GM21723 (cell line): ENCODE data around the gene ROR1.
"Not testable (repeated sequence)": the region's sequence is repeated elsewhere in the genome, so short reads cannot be mapped to it uniquely, and the experiment has no call there.

Experiments
- ATAC-seq: cut with Tn5 transposase; IDR thresholded peaks from one replicate; pipeline ENCODE4 v1.9.1; 2021; ENCODE audit warnings: mild to moderate bottlenecking, moderate library complexity; ENCODE audit not compliant: unreplicated experiment

The ROR1 gene

DNA sequence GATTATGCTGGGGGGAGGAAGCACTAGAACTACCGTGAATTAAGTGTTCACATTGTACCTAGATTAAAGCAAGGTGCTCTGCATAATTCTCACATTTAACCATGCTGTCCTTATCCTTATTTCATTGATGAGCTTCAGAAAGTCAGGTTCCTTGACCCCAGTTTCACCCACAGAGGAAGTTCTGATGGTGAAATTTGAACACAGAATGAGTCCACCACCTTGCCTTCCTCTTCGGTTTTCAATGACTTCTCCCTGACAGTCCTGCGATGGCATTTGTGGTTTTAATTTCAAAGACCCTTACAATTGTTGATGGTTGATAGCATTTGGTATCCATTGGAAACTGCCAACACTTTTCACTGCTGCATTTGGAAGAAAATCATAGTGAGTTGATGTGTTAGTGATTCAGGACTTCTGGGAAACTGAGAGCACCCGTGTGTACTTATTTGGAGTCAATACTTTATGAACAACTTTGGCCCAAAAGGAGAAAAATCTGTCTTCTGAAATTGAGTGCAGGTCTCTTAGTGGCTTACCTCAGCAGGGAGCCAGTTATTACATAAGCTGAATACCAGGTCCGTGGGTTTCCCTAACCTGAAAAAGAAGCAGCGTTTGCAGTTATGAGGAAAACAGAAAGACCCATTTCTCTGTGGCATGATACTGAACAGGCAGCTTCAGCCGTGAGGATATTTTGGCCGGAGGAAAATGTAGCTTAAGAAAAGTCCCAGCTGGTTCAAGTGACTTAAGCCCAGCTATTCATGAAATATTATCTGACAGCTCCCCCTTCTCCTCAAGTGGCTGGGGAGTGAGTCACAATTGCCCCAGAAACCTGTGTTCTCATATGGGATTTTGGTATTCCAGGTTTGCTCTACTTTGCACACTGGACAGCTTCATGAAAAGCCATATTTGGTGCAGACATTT lies 47.5 kb downstream of the ROR1 start:
- no peak for ATAC-seq

DNA sequence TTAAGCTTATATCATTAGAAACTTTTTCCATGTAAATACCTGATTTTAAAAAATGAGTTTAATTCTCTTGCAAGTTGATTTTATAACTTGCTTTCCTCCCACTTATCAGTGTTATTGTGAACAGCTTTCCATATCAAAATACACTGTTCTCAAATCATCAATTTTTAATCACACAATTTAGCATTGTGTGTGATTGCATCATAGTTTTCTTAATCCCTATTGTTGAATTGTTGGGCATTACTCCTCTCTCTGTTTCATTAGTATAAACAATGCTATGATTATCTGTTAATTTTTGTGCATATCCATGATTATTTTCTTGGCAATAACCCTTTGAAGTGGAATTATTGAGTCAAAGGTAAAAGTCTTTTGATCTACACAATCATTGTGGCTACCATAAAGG lies 48.7 kb downstream of the ROR1 start:
- no peak for ATAC-seq

DNA sequence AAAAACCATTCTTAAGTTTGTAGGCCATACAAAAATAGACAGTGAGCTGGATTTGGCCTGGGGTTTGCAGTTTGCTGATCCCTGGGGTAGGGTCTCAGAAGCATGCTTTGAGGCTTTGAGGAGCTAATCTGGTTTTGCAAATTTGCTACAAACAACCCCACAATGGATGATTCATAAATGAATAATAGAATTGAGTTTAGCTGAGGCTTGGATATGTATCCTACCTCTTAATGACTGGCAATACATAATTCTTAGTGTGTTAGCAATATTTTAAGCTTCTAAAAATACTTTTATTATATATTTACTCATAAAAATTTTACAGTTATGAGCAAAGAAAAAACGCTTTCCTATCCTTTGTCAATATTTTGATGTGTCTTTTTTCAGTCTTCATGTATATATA lies 50.6 kb downstream of the ROR1 start:
- no peak for ATAC-seq

DNA sequence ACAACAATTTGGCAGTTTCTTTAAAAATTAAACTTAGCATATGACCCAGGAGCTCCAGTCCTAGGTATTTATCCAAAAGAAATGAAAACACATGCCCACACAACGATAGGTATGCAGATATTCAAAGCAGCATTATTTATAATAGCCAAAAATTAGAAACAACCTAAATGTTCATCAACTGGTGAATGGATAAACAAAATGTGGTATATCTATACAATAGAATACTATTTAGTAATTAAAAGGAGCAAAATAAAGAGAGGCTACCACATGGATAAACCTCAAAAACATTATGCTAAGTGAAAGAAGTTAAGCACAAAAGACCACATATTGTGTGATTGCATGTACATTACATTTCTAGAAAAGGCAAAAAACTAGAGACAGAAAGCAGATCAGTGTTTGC lies 51.3 kb downstream of the ROR1 start:
- ATAC-seq, result no peak

DNA sequence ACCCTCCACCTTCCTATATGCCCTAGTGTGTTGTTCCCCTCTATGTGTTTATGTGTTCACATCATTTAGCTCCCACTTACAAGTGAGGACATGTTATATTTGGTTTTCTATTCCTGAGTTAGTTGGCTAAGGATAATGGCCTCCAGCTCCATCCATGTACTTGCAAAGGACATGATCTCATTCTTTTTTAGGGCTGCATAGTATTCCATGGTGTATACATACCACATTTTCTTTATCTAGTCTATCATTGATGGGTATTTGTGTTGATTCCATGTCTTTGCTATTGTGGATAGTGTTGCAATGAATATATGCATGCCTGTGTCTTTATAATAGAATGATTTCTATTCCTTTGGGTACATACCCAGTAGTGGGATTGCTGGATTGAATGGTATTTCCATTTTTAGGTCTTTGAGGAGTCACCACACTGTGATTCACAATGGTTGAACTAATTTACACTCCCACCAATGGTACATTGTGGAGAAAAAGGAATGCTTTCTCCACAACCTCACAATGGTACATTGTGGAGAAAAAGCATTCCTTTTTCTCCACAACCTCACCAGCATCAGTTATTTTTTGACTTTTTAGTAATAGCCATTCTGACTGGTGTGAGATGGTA lies 52.5 kb downstream of the ROR1 start:
- ATAC-seq, result not testable (repeated sequence)

DNA sequence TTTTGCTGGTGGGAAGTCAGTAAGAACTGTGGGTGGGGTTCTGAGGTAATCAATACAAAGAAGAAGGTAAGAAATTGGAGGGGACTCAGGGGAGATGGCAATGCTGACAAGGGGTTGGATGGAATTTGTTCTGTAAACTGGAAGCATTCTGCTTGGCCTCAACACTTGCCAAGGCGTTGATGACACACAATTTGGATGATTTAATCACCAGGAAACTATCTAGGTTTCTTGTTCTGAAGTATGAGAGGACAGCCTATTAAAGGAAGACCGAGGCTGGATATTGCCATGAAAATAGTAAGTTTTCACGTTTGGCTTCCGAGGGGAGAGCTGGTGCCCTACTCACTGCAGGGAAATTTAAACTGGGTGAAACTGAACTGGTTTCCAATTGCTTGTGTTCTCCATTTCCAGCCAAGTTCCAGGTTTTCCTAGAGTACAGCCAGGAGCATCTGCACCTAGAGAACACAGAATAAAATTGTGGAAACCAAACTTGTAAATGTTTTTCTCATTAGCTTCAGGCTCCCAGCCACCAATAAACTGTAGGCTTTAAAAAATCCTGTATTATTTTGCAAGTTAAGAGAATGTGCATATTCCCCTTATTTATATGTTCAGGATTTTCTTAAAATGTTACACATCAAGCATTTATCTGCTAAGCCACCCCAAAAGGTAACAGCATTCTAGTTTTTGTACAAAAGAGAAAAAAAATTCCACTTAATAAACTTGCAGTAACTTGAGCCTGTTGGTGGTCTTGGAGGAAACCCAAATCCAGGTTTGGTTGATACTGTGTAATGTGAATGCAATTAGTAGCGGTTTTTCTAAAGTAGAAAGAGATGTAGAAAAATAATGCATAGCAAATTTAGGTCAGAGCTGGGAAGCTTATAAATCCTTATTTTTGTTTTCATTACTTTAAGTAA lies 53.8 kb downstream of the ROR1 start:
- ATAC-seq, result no peak

DNA sequence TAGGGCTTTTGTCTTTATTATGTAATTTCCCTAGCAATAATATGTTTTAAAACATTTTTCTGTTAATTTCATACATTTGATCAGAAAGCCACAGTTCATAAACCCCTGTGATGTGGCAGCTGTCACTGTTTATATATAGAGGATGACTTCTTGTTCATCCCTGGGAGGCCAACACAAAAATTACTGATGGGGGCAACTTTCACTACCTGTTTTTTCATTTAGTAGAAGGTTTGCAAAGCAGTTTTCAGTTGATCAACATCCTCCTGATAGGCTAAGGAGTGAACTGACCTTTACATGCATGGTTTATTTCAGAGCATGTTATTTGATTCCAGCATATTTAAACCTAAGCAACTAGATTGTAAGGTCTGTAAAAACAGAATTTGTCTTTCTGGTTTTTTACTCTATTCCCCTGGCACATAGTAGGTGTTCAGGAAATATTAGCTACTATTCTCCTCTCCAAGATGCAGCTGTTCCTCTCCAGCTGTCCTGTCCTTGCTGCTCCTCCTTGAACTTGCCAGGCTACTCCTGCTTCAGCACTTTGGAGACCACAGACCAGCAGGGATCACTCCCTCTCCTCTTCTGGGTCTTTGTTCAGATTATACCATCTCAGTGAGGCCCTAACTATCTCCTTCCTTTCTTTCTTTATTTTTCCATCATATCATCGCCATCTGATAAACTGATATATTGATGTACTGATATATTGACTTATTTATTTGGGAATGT lies 54.7 kb downstream of the ROR1 start:
- peak; percentile 95 for ATAC-seq

DNA sequence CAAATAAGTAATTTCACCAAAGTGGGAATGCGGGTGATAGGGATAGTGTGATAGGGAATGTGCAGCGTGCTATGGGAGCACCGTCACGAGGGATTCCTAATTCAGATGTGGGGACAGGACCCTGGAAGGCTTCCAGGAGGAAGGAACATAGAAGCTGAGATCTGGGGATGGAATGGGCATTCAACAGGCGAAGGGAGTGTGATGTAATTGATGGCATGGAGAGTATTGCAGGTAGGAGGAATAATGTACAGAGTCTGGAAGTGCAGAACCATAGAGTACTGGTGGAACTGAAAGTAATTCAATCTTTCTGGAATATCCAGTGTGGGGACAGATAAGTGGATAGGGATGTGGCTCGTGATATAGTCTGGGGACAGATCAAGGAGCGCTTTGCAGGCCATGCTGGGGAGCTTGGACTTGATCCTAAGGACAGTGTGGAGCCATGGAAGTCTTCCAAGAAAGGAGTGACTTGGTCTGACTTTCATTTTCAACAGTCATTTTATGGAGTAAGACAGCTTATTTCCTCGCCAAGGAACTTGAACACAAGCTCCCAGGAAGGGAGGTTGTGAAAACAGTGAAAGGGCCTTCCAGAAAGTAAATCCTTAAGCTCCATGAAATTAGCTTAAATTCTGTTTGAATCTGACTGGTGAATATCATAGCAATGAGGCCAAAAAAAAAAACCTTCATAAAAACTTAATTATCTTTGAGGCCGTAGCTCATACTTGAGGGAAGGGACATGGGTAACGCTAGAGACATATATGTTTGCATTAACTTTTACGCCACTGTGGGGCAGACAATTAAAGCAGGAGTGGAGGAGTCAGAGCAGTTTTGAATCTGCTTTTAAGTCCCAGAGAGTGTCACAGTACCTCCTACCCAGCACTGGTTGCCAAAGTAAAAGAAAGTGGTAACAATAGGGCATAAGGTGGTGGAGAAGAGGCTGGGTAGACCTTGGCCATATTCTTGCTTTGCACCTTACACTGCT lies 55.8 kb downstream of the ROR1 start:
- ATAC-seq, result no peak

DNA sequence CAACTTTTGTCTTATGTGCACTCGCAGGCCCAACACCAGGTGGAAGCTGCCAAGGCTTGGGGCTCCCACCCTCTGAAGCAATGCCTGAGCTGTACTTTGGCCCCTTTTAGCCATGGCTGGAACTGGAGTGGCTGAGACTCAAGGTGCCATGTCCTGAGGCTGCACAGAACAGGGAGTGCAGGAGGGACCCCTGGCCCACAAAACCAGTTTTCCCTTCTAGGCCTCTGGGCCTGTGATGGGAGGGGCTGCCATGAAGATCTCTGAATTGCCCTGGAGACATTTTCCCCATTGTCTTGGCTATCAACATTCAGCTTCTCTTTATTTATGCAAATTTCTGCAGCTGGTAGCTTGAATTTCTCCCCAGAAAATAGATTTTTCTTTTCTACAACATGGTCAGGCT lies 57.6 kb downstream of the ROR1 start:
- no peak for ATAC-seq

DNA sequence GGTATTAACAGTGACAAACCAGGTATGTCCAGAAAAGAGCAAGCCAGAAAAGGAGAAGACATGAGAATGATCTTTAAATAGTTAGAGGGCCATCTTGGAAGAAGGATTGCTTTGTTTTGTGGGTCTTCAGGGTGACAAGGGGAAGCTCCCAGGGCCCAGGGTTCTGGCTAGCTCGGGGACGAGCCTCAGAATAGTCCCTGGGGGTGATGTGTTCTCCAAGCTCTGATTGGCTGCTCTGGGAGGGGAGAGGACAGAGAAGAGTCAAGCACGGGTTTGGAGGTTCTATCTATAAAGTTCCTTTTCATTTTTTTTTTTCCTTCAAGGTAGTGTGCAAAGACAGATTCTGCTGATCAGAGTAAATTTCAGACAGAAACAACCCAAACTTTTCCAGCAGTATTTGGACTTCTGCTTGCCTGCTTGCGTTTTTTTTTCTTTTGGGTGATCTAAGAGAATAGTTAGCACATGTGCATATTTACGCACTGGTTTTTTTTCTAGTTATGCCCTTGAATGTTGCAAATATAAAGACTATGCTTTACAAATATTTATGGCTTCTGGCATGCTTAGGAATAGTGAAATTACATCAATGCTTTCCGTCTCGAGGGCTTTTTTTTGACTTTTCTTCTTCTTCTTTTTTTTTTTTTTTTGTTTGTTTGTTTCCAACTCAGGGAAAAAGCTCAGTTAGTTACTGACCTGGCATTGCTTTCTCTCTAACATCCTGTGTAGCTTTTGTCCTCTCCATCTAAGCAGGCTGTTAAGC lies 59.7 kb downstream of the ROR1 start:
- no peak for ATAC-seq

DNA sequence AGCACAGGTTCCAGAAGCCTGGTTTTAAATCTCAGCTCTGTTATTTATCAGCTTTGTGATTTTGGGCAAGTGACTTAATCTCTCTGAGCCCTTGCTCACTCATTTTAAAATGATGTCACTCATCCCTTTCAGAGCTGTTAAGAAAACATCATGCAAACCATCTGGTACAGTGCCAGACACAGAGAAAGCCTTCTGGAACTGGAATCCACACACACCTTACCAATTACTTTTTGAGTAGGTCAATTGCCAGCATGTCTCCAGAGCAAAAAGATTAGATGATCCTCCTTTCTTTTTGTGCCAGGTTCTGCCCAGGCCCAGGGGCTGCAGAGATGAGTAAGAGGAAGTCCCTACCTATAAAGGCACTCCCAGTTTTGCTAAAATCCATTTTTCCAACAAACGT lies 61.3 kb downstream of the ROR1 start:
- ATAC-seq, result no peak

DNA sequence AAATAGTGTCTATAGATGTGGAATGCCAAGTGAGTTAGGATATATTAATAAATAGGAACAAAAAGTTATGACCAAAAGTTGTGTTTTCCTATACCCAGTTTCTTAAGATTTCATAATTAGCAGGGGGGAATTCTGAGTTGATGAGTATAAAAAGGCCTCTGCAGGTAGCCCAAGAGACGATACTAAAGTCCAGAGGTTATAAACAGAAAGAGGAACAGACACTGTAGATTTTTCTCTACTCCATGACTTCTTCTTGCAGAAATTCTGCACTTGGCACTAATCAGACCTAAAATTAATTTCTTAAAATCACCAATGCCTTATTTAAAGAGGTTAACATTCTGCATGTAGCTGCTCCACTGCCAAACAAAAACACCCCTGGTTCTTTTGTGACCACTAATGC lies 62.6 kb downstream of the ROR1 start:
- ATAC-seq, result no peak

DNA sequence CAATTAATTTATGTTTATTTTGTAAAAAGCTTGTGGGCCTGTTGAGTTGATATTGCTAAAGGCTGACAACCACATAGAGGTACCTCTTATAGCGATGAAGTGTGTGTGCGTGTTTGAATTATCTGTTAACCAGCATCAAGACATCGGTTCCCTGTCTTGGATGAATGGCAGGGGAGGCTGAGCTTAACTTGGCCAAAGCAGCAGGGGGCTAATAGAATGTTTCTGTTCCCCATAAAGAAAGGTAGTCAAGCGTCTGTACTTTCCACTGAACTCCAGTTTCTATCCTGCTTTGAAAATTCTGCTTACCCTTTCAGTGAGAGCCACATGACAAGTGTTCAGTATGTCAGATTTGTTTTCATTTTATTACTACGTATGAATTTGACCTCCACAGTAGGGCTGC lies 63.0 kb downstream of the ROR1 start:
- ATAC-seq, result no peak

DNA sequence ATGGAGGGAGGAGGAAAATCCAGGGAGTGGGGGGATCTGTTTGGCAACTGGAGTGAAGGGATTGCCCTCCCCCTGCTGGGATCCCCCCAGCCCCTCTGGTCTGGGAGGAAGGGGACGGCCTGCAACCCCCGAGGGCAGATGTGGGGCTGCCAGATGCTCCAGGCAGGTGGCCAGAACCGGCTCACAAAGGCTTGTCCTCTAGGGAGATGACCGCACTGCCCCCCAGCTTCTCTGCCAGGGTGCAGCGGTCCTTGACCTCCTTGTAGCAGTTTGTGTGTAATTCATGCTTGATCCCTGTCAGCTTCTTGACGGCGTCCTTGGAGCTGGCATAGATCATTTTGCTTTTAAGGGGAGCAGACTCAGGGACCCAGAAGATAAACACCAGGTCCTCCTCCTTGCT lies 69.2 kb downstream of the ROR1 start:
- no peak for ATAC-seq

DNA sequence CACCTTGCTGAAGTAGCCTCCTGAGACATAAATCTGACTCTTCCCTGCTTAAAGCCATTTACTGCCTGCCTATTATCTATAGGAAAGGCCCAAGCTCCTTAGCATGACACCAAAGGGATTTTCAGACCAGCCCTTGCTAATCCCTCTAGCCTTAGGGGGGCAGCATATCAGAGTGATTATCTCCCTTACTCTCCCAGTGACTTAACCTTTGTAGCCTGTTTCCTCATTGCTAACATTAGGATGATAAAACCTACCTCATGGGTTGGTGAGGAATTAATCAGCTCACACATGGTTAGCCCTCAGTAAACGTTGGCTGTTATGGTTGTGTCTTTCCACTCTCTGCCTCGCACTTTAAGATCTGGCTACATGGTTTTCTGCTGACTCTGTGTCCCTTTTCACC lies 70.1 kb downstream of the ROR1 start:
- no peak for ATAC-seq

DNA sequence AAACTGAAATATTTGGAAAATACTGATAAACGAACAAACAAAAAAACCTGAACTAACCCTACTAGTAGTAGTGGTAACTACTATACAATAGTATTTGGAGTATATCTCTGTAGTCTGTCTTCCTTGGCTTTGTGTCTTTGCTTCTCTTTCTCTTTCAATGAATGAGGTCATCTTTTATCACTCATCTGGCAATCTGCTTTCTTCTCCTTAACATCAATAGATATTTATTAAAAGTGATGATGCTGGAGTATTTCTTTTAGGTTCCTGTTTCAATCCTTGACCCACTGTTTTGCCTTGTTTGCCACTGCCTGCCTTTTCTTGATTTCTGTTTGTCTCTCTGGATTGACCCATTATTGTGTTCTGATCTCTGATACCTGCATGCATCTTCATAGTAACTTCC lies 71.5 kb downstream of the ROR1 start:
- no peak for ATAC-seq

DNA sequence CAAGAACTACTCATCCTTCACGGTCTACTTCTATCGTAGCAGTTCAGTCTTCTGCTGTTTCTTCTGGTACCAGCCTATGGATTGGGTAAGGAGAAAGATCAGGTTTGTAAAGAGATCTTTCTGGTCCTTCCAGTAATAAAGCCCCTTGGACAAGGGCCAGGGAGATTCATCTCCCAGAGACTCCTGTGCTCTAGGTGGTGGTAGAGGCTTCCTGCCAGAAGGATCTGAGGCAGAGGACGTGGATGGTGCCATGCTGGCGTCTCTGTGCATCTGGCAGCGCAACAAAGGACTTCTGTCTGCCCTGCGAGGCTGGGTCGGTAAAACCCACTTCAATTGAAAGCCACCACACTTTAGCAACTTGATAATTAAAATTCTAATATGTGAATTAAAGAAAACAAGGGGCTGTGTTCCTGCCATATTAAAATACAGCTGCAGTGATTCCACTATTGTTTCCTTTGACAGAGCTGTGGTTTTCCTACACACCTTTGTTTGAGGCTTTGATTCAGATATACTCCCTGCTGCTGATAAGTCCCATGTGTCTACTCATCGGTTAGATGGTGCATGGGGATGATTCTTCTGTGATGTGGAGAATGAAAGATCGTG lies 73.6 kb downstream of the ROR1 start:
- ATAC-seq, result no peak

DNA sequence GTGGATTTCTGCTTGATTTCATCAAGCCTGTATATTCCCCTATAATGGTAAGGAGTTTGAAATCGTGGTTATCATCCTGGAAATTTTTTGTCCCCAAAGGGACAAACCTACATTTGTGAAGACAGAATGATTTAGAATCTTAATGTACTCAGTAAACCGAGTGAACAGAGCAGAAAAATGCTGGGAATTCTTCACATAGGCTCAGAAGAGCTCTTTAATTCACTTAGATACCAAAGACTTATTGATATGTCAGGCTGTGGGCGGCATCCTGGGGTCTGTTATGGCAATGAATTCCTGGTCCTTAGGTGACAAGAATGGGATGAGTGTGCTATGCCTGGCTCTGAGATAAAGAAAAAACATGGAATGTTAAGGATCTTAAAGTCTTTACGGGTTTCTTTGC lies 74.9 kb downstream of the ROR1 start:
- no peak for ATAC-seq

DNA sequence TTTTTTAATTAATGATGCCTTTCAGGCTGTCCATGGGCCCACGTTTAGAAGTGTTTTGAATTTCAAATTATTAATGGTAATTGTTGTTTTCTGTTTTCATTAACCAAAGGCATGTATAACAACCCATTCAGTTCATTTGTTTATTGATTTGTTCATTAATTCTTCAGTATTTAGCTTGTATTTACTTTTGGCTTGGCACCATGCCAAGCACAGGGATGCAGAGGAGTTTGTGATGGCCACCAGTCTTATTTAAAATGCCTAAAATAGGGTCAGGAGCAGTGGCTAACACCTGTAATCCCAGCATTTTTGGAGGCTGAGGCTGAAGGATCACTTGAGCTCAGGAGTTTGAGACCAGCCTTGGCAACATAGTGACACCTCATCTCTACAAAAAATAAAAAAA lies 75.3 kb downstream of the ROR1 start:
- no peak for ATAC-seq
